ENCODE results near the gene UGT1A6. TPM values are rescaled to one million over a fixed set of nuclear protein-coding genes. Genes with fewer than 3 reads are reported as not detected.

UGT1A6 gene
- total and polyA plus RNA-seq, 8 donors: 0.10 to 1.7 (median 0.16) TPM; not detected in 3

DNA sequence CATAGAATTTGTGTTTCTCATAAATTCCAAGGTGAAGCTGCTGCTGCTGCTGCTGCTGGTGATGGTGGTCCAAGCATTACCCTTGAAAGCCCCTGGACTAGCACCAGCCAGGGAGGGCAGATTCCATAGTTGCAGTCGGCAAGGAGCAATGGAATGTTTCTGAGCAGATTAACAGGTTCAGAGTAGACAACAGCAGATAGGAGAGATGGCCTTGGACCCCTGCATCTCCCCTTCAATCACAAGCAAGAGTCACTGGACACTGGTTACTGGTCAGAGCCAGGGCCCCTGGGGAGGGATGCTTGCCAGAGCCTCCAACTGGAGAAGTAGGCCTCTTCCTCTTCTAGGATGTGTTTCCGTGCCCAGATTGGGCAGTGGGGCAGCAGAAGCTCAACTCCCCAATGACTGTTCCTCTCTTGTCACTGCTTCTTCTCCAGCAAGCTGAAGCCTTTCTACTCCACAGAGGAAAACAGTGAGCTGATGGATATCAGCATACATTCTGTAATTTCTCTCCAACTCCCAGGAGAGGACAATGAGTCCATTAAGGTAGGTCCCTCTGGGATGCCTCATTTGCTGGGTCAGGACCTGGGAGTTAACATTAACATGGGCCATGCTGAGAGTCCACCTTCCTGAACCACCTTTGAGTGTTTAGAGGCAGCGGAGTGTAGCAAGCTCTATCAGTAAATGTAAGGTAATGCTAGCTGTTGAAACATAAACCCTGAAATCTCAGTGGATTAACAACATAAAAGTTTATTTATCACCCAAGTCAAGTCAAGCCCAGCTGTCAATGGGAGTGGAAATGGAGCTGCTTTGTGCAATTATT lies 120.8 kb downstream of the UGT1A6 start:
- no peak for TF ChIP-seq CTCF (IDR thresholded peaks at IDR 0.05)
- Histone ChIP-seq H3K27ac (no peak overlapping the region), H3K4me1 (no peaks in the 10 kb centered on the region), H3K9me3 (peaks cover 0 to 4% of the 10 kb centered on the region in 2 donors), H3K4me3 (no peak overlapping the region), H3K36me3 (no peaks in the 10 kb centered on the region), H3K27me3 (peaks cover 0 to 17% of the 10 kb centered on the region in 2 donors)
- DNase-seq (peak in 1 of 4 donors; percentile 7), ATAC-seq (no peak)
- intact Hi-C loops (cut with DNase I): no loop called here

GRCh38 chr2:233814056-233814835 lies 121.6 kb downstream of the UGT1A6 start:
- peaks cover 0 to 9% of the 10 kb centered on the region in 2 donors for H3K27me3 ChIP-seq
- TF ChIP-seq CTCF (IDR thresholded peaks at IDR 0.05): no peak
- peaks cover 0 to 4% of the 10 kb centered on the region in 2 donors for H3K9me3 ChIP-seq
- H3K27ac ChIP-seq: no peak overlapping the region
- intact Hi-C loops (cut with DNase I): no loop called here
- H3K4me1 ChIP-seq: no peaks in the 10 kb centered on the region
- no peaks in the 10 kb centered on the region for H3K36me3 ChIP-seq
- no peak overlapping the region for H3K4me3 ChIP-seq
- DNase-seq: peak in 1 of 4 donors; percentile 7
- ATAC-seq: no peak

- no peak for ATAC-seq
- no peak for DNase-seq
- Histone ChIP-seq H3K36me3 (no peaks in the 10 kb centered on the region), H3K4me1 (no peaks in the 10 kb centered on the region), H3K4me3 (no peak overlapping the region), H3K27me3 (peaks cover 0 to 2% of the 10 kb centered on the region in 2 donors), H3K27ac (no peak overlapping the region), H3K9me3 (peaks cover 0 to 4% of the 10 kb centered on the region in 2 donors)
- TF ChIP-seq CTCF (IDR thresholded peaks at IDR 0.05): no peak
- intact Hi-C loops (cut with DNase I): no loop called here
These were observed 123.2 kb downstream of the UGT1A6 start for GRCh38 chr2:233815861-233816260.

GRCh38 chr2:233816334-233816733 lies 123.6 kb downstream of the UGT1A6 start:
- Histone ChIP-seq H3K36me3 (no peaks in the 10 kb centered on the region), H3K4me1 (no peaks in the 10 kb centered on the region), H3K9me3 (peaks cover 0 to 4% of the 10 kb centered on the region in 2 donors), H3K27me3 (peaks cover 0 to 2% of the 10 kb centered on the region in 2 donors), H3K4me3 (no peak overlapping the region), H3K27ac (no peak overlapping the region)
- intact Hi-C loops (cut with DNase I): no loop called here
- peak in 1 of 4 donors; percentile 11 for DNase-seq
- no peak for ATAC-seq
- no peak for TF ChIP-seq CTCF (IDR thresholded peaks at IDR 0.05)

GRCh38 chr2:233816771-233817170 lies 124.1 kb downstream of the UGT1A6 start:
- Histone ChIP-seq H3K36me3 (no peaks in the 10 kb centered on the region), H3K9me3 (peaks cover 0 to 4% of the 10 kb centered on the region in 2 donors), H3K4me3 (no peak overlapping the region), H3K27ac (no peak overlapping the region), H3K4me1 (no peaks in the 10 kb centered on the region), H3K27me3 (peaks cover 0 to 2% of the 10 kb centered on the region in 2 donors)
- intact Hi-C loops (cut with DNase I): no loop called here
- DNase-seq (peak in 1 of 4 donors; percentile 7), ATAC-seq (no peak)
- no peak for TF ChIP-seq CTCF (IDR thresholded peaks at IDR 0.05)

Data from left lung (tissue), 10 donors.